H1 (cell line): ENCODE results near the gene PPP2R2D.

Experiments
- CEBPB ChIP-seq: IDR thresholded peaks from 2 replicates; pipeline ENCODE4 v1.6.1; 2012; ENCODE audit warnings: low read depth, low read length
- CHD1 ChIP-seq: IDR thresholded peaks from 2 replicates; pipeline ENCODE4 v1.6.1; 2012; ENCODE audit warnings: low read depth, low read length, improper control_type of control experiment
- CHD2 ChIP-seq: IDR thresholded peaks from 2 replicates; pipeline ENCODE4 v1.6.1; 2012; ENCODE audit warnings: low read length, improper control_type of control experiment
- EGR1 ChIP-seq: IDR thresholded peaks from 2 replicates; pipeline ENCODE4 v1.6.1; 2011; ENCODE audit warnings: low read depth, low read length, borderline replicate concordance
- EP300 ChIP-seq, 2 experiments: IDR thresholded peaks; 1 replicate in 1 of 2; 2 replicates in 1 of 2; pipeline ENCODE4 v1.6.1; 2011 to 2012; ENCODE audit warnings: low read depth in 2 of 2, low read length in 2 of 2, mild to moderate bottlenecking in 2 of 2, borderline replicate concordance in 1 of 2, inconsistent platforms in 1 of 2, moderate library complexity in 1 of 2
- JUND ChIP-seq: IDR thresholded peaks from 2 replicates; pipeline ENCODE4 v1.6.1; 2011; ENCODE audit warnings: mild to moderate bottlenecking, improper control_type of control experiment, low read length
- PHF8 ChIP-seq: fragments of 200-600 bp; sonication (generic); conservative IDR thresholded peaks from 2 replicates; pipeline ENCODE4 v1.7.1; 2012; ENCODE audit warnings: low read depth, mild to moderate bottlenecking, inconsistent platforms, low read length, moderate library complexity
- POLR2A ChIP-seq, 2 experiments: IDR thresholded peaks; 1 replicate in 1 of 2; 2 replicates in 1 of 2; pipeline ENCODE4 v1.6.1; 2011; ENCODE audit warnings: low read depth in 2 of 2, low read length in 2 of 2, mild to moderate bottlenecking in 2 of 2; ENCODE audit errors: control extremely low read depth in 1 of 2
- POLR2AphosphoS5 ChIP-seq: IDR thresholded peaks from 2 replicates; pipeline ENCODE4 v1.6.1; 2011; ENCODE audit warnings: low read depth, low read length
- RAD21 ChIP-seq, 2 experiments: IDR thresholded peaks in 1 of 2; conservative IDR thresholded peaks in 1 of 2; 2 replicates each; pipeline ENCODE4 v1.6.1; 2011; ENCODE audit warnings: low read depth in 2 of 2, low read length in 2 of 2, improper control_type of control experiment in 1 of 2, inconsistent platforms in 1 of 2, mild to moderate bottlenecking in 1 of 2, moderate library complexity in 1 of 2
- SIN3A ChIP-seq, 2 experiments: IDR thresholded peaks in 1 of 2; conservative IDR thresholded peaks in 1 of 2; 2 replicates each; pipeline ENCODE4 v1.6.1; 2011 to 2012; ENCODE audit warnings: low read length in 2 of 2, improper control_type of control experiment in 1 of 2, low read depth in 1 of 2, mild to moderate bottlenecking in 1 of 2
- YY1 ChIP-seq: IDR thresholded peaks from 2 replicates; pipeline ENCODE4 v1.6.1; 2011; ENCODE audit warnings: low read depth, mild to moderate bottlenecking, low read length
- ZNF274 ChIP-seq: IDR thresholded peaks from 2 replicates; pipeline ENCODE4 v1.7.0; 2012; ENCODE audit warnings: low read length, borderline replicate concordance; ENCODE audit errors: extremely low read depth
- TF ChIP-seq, protein P1 (sequence below), 3 experiments: IDR thresholded peaks; 1 replicate in 2 of 3; 2 replicates in 1 of 3; pipeline versions ENCODE4 v1.5.1 to v1.6.1; 2011; ENCODE audit warnings: low read length in 3 of 3, mild to moderate bottlenecking in 3 of 3, inconsistent platforms in 2 of 3, low read depth in 1 of 3, moderate library complexity in 1 of 3; ENCODE audit not compliant: insufficient read depth in 1 of 3; ENCODE audit errors: control extremely low read depth in 1 of 3

DNA sequence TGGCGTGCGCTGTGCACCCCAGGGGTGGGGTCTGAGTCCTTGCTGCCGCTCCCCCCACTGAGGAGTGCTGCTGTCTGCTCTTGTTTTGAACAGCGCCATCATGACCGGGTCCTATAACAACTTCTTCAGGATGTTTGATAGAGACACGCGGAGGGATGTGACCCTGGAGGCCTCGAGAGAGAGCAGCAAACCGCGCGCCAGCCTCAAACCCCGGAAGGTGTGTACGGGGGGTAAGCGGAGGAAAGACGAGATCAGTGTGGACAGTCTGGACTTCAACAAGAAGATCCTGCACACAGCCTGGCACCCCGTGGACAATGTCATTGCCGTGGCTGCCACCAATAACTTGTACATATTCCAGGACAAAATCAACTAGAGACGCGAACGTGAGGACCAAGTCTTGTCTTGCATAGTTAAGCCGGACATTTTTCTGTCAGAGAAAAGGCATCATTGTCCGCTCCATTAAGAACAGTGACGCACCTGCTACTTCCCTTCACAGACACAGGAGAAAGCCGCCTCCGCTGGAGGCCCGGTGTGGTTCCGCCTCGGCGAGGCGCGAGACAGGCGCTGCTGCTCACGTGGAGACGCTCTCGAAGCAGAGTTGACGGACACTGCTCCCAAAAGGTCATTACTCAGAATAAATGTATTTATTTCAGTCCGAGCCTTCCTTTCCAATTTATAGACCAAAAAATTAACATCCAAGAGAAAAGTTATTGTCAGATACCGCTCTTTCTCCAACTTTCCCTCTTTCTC lies 55.0 kb downstream of the PPP2R2D start:
- TF ChIP-seq, protein P1, sequence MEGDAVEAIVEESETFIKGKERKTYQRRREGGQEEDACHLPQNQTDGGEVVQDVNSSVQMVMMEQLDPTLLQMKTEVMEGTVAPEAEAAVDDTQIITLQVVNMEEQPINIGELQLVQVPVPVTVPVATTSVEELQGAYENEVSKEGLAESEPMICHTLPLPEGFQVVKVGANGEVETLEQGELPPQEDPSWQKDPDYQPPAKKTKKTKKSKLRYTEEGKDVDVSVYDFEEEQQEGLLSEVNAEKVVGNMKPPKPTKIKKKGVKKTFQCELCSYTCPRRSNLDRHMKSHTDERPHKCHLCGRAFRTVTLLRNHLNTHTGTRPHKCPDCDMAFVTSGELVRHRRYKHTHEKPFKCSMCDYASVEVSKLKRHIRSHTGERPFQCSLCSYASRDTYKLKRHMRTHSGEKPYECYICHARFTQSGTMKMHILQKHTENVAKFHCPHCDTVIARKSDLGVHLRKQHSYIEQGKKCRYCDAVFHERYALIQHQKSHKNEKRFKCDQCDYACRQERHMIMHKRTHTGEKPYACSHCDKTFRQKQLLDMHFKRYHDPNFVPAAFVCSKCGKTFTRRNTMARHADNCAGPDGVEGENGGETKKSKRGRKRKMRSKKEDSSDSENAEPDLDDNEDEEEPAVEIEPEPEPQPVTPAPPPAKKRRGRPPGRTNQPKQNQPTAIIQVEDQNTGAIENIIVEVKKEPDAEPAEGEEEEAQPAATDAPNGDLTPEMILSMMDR (IDR thresholded peaks at IDR 0.05; ENCODE audit: control extremely low read depth in 1 of 3, insufficient read depth in 1 of 3, low read depth in 1 of 3, low read length in 3 of 3) = no peak
- no peak for TF ChIP-seq CHD2
- TF ChIP-seq EP300 (IDR thresholded peaks at IDR 0.05; ENCODE audit: borderline replicate concordance in 1 of 2, low read depth in 2 of 2, low read length in 2 of 2) = no peak
- TF ChIP-seq POLR2AphosphoS5 = no peak
- no peak for TF ChIP-seq YY1
- no peak for TF ChIP-seq POLR2A (IDR thresholded peaks at IDR 0.05; ENCODE audit: control extremely low read depth in 1 of 2, low read depth in 2 of 2, low read length in 2 of 2)
- TF ChIP-seq JUND = no peak
- TF ChIP-seq EGR1 = no peak
- no peak for TF ChIP-seq SIN3A (conservative IDR thresholded peaks at IDR 0.05 in 1 of 2, IDR thresholded peaks at IDR 0.05 in 1 of 2; ENCODE audit: low read depth in 1 of 2, low read length in 2 of 2)
- TF ChIP-seq CHD1 = no peak
- TF ChIP-seq RAD21 (IDR thresholded peaks at IDR 0.05 in 1 of 2, conservative IDR thresholded peaks at IDR 0.05 in 1 of 2; ENCODE audit: low read depth in 2 of 2, low read length in 2 of 2) = no peak
- no peak for TF ChIP-seq CEBPB
- TF ChIP-seq ZNF274 = no peak
- TF ChIP-seq PHF8 = no peak
